WTC11 (cell line): ENCODE data around the gene RAP2B. TPM values are rescaled to one million over a fixed set of nuclear protein-coding genes. Genes with fewer than 3 reads are reported as not detected.
A peak's percentile ranks its signal among the peaks of the same experiment; 100 is the strongest.
"Not testable (repeated sequence)": the region's sequence is repeated elsewhere in the genome, so short reads cannot be mapped to it uniquely, and the experiment has no call there.

ENCODE experiments used
- ATAC-seq: fragments of 200-7000 bp; cut with Tn5 transposase; 2 replicates; pipeline ENCODE4 v1.10.0; 2021; ENCODE audit warnings: mild to moderate bottlenecking, moderate library complexity
- CTCF ChIA-PET: fragments of 300-600 bp; sonication (Branson Sonifier 250); formaldehyde crosslinking; loops from one replicate; lab custom pipeline; 2021; ENCODE audit warnings: antibody characterized with exemption; lab: Charles Lee
- POLR2A ChIA-PET: fragments of 350-600 bp; sonication (Branson Sonifier 250); formaldehyde crosslinking; loops from one replicate; lab custom pipeline; 2021; ENCODE audit warnings: antibody characterized with exemption; lab: Charles Lee
- DNase-seq: peaks from one replicate; pipeline ENCODE4 v3.0.0; 2021; ENCODE audit warnings: low spot score
- H3K27ac Mint-ChIP-seq: 2 replicates; pipeline ENCODE4 v1.8.0; 2021; ENCODE audit warnings: mixed read lengths
- H3K27me3 Mint-ChIP-seq: 2 replicates; pipeline ENCODE4 v1.8.0; 2021; ENCODE audit warnings: low read depth, mild to moderate bottlenecking, moderate library complexity, mixed read lengths
- H3K36me3 Mint-ChIP-seq: 2 replicates; pipeline ENCODE4 v1.8.0; 2021; ENCODE audit warnings: mixed read lengths
- H3K4me1 Mint-ChIP-seq: 2 replicates; pipeline ENCODE4 v1.8.0; 2022; ENCODE audit warnings: mixed read lengths
- H3K4me3 Mint-ChIP-seq: 2 replicates; pipeline ENCODE4 v1.8.0; 2021; ENCODE audit warnings: mild to moderate bottlenecking, moderate library complexity, mixed read lengths
- H3K9me3 Mint-ChIP-seq: 2 replicates; pipeline ENCODE4 v1.8.0; 2021; ENCODE audit warnings: mixed read lengths
- ATF1 ChIP-seq: sonication (generic); formaldehyde crosslinking; IDR thresholded peaks from 2 replicates; pipeline ENCODE4 v1.8.1; 2023; ENCODE audit warnings: mild to moderate bottlenecking, moderate library complexity, missing genetic modification reagents
- EMX1 ChIP-seq: fragments of 250-450 bp; sonication (Bioruptor Pico); IDR thresholded peaks from 2 replicates; pipeline ENCODE4 v1.8.0; 2021; ENCODE audit warnings: mild to moderate bottlenecking
- ESRRA ChIP-seq: sonication (generic); formaldehyde crosslinking; IDR thresholded peaks from 2 replicates; pipeline ENCODE4 v1.8.1; 2022; ENCODE audit warnings: mild to moderate bottlenecking, missing genetic modification reagents, borderline replicate concordance
- ETV6 ChIP-seq: sonication (generic); formaldehyde crosslinking; IDR thresholded peaks from 2 replicates; pipeline ENCODE4 v1.8.1; 2022; ENCODE audit warnings: mild to moderate bottlenecking, missing genetic modification reagents
- GRHL2 ChIP-seq: fragments of 250-450 bp; sonication (Bioruptor Pico); IDR thresholded peaks from 2 replicates; pipeline ENCODE4 v1.8.0; 2022; ENCODE audit warnings: mild to moderate bottlenecking, moderate library complexity; ENCODE audit not compliant: insufficient replicate concordance, severe bottlenecking
- HMGA2 ChIP-seq: fragments of 250-450 bp; sonication (Bioruptor Pico); IDR thresholded peaks from 2 replicates; pipeline ENCODE4 v1.4.0; 2021; ENCODE audit warnings: mild to moderate bottlenecking, moderate library complexity
- SP1 ChIP-seq: sonication (generic); formaldehyde crosslinking; conservative IDR thresholded peaks from 2 replicates; pipeline ENCODE4 v1.8.1; 2022; ENCODE audit warnings: missing genetic modification reagents
- TEAD1 ChIP-seq: sonication (generic); formaldehyde crosslinking; IDR thresholded peaks from 2 replicates; pipeline ENCODE4 v1.8.0; 2022; ENCODE audit warnings: mild to moderate bottlenecking, missing genetic modification reagents
- ZNF121 ChIP-seq: sonication (generic); formaldehyde crosslinking; IDR thresholded peaks from 2 replicates; pipeline ENCODE4 v1.8.0; 2023; ENCODE audit warnings: missing genetic modification reagents
- ZNF138 ChIP-seq: sonication (generic); formaldehyde crosslinking; conservative IDR thresholded peaks from 2 replicates; pipeline ENCODE4 v1.8.1; 2022; ENCODE audit warnings: mild to moderate bottlenecking, moderate library complexity, missing genetic modification reagents
- ZNF423 ChIP-seq: fragments of 250-450 bp; sonication (Bioruptor Pico); IDR thresholded peaks from 2 replicates; pipeline ENCODE4 v2.1.2; 2022; ENCODE audit warnings: mild to moderate bottlenecking, moderate library complexity
- ZNF671 ChIP-seq: fragments of 250-450 bp; sonication (Bioruptor Pico); IDR thresholded peaks from 2 replicates; pipeline ENCODE4 v1.8.0; 2021; ENCODE audit warnings: mild to moderate bottlenecking
- total RNA-seq: library from RNA; stranded (reverse); gene quantifications from 3 replicates; pipeline ENCODE4 v1.2.3, GENCODE V29; 2021
- TF ChIP-seq, protein P1 (sequence below): sonication (generic); formaldehyde crosslinking; IDR thresholded peaks from 2 replicates; pipeline ENCODE4 v1.8.1; 2023; ENCODE audit warnings: mild to moderate bottlenecking, missing genetic modification reagents, moderate library complexity
- TF ChIP-seq, protein P2 (sequence below): sonication (generic); formaldehyde crosslinking; IDR thresholded peaks from 2 replicates; pipeline ENCODE4 v1.8.0; 2022; ENCODE audit warnings: mild to moderate bottlenecking, missing genetic modification reagents
- TF ChIP-seq, protein P3 (sequence below): fragments of 250-450 bp; sonication (Bioruptor Pico); IDR thresholded peaks from 2 replicates; pipeline ENCODE4 v1.9.0; 2021; ENCODE audit warnings: mild to moderate bottlenecking
- TF ChIP-seq, protein P4 (sequence below): sonication (generic); formaldehyde crosslinking; IDR thresholded peaks from 2 replicates; pipeline ENCODE4 v1.8.1; 2023; ENCODE audit warnings: mild to moderate bottlenecking, missing genetic modification reagents
- TF ChIP-seq, protein P5 (sequence below): sonication (generic); formaldehyde crosslinking; IDR thresholded peaks from 2 replicates; pipeline ENCODE4 v1.8.0; 2022; ENCODE audit warnings: mild to moderate bottlenecking, missing genetic modification reagents

RAP2B gene
- total RNA-seq, 1 experiment from 2014 or later: 25.6 TPM

DNA sequence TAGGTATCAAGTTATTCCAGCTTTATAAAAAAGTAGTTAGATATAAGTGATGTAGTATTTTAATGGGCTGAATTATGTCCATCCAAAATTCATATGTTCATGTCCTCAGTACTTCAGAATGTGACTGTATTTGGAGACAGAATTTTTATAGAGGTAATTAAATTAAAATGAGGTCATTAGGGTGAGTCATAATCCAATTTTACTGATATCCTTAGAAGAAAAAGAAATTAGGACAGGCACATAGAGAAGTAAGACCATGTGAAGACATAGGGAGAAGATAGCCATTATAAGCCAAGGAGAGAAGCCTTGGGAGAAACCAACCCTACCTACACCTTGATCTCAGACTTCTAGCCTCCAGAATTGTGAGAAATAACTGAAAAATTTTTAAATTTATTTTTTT is 30.3 kb downstream of the RAP2B start (continued):
- TF ChIP-seq, protein P1, sequence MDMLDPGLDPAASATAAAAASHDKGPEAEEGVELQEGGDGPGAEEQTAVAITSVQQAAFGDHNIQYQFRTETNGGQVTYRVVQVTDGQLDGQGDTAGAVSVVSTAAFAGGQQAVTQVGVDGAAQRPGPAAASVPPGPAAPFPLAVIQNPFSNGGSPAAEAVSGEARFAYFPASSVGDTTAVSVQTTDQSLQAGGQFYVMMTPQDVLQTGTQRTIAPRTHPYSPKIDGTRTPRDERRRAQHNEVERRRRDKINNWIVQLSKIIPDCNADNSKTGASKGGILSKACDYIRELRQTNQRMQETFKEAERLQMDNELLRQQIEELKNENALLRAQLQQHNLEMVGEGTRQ: no peak
- TF ChIP-seq, all 79 proteins: peak for 0

DNA sequence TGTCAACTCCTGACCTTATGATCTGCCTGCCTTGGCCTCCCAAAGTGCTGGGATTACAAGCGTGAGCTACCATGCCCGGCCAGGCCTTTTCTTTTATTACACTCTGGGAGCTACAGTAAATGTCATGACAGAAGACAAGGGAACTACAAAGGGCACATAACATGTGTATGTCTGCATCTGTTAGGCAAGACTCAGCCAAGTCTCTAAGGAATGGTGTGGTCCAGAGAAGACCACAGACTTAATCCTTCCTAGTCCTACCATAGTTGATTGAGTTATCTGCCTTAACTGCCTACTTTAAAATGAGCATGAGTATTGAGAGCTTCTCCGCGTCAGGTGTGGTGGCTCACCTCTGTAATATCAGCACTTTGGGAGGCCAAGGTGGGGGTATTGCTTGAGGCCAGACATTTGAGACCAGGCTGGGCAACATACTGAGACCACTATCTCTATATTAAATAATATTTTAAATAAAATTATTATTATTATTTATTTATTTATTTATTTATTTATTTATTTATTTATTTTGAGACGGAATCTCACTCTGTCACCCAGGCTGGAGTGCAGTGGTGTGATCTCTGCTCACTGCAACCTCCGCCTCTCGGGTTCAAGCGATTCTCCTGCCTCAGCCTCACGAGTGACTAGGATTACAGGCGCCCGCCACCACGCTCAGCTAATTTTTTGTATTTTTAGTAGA is 31.9 kb downstream of the RAP2B start:
- H3K4me3 Mint-ChIP-seq, H3K27ac Mint-ChIP-seq, H3K27me3 Mint-ChIP-seq, DNase-seq, ATAC-seq, H3K9me3 Mint-ChIP-seq, H3K36me3 Mint-ChIP-seq, H3K4me1 Mint-ChIP-seq, POLR2A ChIA-PET: not testable (repeated sequence)
- peak; percentile 88 for TF ChIP-seq HMGA2 (CRISPR knock-in tag)
- CTCF ChIA-PET: interaction anchor here (0.6 kb wide), 1 partner anchor 28 kb away, joined by 3 read pairs; no protein-coding TSS in a partner anchor

DNA sequence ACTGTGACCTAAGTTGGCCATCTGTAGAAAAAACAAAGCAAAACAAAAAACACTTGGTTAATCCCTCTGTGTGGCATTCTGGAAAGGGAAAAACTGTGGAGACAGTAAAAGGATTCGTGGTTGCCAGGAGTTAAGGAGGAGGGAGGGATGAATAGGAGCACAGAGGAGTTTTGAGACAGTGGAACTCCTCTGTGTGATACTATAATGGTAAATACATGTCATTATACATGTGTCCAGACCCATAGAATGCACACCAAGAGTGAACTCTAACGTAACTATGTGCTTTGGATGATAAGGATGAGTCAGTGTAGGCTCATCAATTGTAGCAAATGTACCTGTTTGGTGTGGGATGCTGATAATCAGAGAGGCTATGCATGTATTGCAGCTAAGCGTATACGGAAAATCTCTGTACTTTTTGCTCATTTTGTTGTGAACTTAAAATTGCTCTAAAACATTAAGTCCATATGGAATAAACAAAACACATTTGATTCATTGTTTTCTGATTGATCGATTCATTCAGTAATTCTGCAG is 33.4 kb downstream of the RAP2B start:
- no peak overlapping the region for H3K27ac Mint-ChIP-seq
- no peaks in the 10 kb centered on the region for H3K36me3 Mint-ChIP-seq
- ATAC-seq (no peak), DNase-seq (no peak)
- ChIA-PET CTCF (no interaction called here), POLR2A (no interaction called here)
- no peaks in the 10 kb centered on the region for H3K4me1 Mint-ChIP-seq
- no peaks in the 10 kb centered on the region for H3K9me3 Mint-ChIP-seq
- no peaks in the 10 kb centered on the region for H3K27me3 Mint-ChIP-seq
- TF ChIP-seq ZNF138 (no peak), ZNF671 (no peak), ATF1 (CRISPR knock-in tag) (no peak), SP1 (CRISPR knock-in tag) (no peak), ZNF121 (CRISPR knock-in tag) (no peak)
- TF ChIP-seq, protein P2, sequence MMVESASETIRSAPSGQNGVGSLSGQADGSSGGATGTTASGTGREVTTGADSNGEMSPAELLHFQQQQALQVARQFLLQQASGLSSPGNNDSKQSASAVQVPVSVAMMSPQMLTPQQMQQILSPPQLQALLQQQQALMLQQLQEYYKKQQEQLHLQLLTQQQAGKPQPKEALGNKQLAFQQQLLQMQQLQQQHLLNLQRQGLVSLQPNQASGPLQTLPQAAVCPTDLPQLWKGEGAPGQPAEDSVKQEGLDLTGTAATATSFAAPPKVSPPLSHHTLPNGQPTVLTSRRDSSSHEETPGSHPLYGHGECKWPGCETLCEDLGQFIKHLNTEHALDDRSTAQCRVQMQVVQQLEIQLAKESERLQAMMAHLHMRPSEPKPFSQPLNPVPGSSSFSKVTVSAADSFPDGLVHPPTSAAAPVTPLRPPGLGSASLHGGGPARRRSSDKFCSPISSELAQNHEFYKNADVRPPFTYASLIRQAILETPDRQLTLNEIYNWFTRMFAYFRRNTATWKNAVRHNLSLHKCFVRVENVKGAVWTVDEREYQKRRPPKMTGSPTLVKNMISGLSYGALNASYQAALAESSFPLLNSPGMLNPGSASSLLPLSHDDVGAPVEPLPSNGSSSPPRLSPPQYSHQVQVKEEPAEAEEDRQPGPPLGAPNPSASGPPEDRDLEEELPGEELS (CRISPR knock-in tag): no peak
- TF ChIP-seq, protein P3, sequence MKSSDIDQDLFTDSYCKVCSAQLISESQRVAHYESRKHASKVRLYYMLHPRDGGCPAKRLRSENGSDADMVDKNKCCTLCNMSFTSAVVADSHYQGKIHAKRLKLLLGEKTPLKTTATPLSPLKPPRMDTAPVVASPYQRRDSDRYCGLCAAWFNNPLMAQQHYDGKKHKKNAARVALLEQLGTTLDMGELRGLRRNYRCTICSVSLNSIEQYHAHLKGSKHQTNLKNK: no peak
- TF ChIP-seq, protein P4, sequence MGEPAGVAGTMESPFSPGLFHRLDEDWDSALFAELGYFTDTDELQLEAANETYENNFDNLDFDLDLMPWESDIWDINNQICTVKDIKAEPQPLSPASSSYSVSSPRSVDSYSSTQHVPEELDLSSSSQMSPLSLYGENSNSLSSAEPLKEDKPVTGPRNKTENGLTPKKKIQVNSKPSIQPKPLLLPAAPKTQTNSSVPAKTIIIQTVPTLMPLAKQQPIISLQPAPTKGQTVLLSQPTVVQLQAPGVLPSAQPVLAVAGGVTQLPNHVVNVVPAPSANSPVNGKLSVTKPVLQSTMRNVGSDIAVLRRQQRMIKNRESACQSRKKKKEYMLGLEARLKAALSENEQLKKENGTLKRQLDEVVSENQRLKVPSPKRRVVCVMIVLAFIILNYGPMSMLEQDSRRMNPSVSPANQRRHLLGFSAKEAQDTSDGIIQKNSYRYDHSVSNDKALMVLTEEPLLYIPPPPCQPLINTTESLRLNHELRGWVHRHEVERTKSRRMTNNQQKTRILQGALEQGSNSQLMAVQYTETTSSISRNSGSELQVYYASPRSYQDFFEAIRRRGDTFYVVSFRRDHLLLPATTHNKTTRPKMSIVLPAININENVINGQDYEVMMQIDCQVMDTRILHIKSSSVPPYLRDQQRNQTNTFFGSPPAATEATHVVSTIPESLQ (CRISPR knock-in tag): no peak
- no peak overlapping the region for H3K4me3 Mint-ChIP-seq

DNA sequence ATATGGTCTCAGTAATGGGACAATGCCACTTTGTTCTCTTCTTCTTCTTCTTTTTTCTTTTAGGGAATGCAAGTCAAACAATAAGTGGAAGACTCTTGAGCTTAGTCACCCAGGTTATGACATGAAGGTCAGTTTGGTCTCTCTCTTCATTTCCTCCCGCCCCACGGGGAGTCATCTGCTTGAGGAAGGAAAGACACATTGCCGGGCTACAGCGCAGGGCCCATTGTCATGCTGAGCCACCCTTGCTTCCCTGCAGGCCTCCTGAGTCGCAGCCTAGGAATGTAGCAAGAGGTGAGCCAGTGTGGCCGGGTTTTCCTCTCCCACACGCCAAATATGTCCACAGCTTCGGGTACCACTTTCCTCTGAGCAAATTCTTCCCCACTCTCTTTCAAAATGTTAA is 47.6 kb downstream of the RAP2B start:
- DNase-seq (peak; percentile 74), ATAC-seq (peak; percentile 98)
- peak overlapping the region; percentile 82 for H3K27ac Mint-ChIP-seq
- ChIA-PET POLR2A (interaction anchor here (0.9 to 1.0 kb wide), 2 partner anchors 48 kb away, joined by 3 to 4 read pairs; no protein-coding TSS in a partner anchor), CTCF (interaction anchor here (1.0 to 1.4 kb wide), 5 partner anchors 8 to 81 kb away, joined by 3 to 5 read pairs (median 3); no protein-coding TSS in a partner anchor)
- H3K36me3 Mint-ChIP-seq: no peaks in the 10 kb centered on the region
- H3K4me1 Mint-ChIP-seq: peaks cover 35% of the 10 kb centered on the region
- H3K9me3 Mint-ChIP-seq: no peaks in the 10 kb centered on the region
- TF ChIP-seq SP1 (CRISPR knock-in tag): no peak
- no peak for TF ChIP-seq GRHL2 (CRISPR knock-in tag)
- TF ChIP-seq TEAD1 (CRISPR knock-in tag): peak; percentile 88; the same call in 1 of the 2 replicates
- peak; percentile 87 for TF ChIP-seq ZNF423 (CRISPR knock-in tag)
- TF ChIP-seq ESRRA (CRISPR knock-in tag): no peak
- TF ChIP-seq, protein P5, sequence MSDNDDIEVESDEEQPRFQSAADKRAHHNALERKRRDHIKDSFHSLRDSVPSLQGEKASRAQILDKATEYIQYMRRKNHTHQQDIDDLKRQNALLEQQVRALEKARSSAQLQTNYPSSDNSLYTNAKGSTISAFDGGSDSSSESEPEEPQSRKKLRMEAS (CRISPR knock-in tag): no peak
- no peak for TF ChIP-seq EMX1 (CRISPR knock-in tag)
- TF ChIP-seq ETV6 (CRISPR knock-in tag): peak; percentile 88
- H3K27me3 Mint-ChIP-seq: no peaks in the 10 kb centered on the region
- H3K4me3 Mint-ChIP-seq: peak overlapping the region; percentile 44
